ENCODE measurements around the gene CYP24A1.

The CYP24A1 gene

GRCh38 chr20:54172856-54173652 is 732 bp downstream of the CYP24A1 start:
- DNase-seq = peak; percentile 69

- DNase-seq = no peak
Observed at GRCh38 chr20:54172532-54172855, 1.3 kb downstream of the CYP24A1 start.

GRCh38 chr20:54170963-54171362 is 2.8 kb downstream of the CYP24A1 start:
- no peak for DNase-seq

GRCh38 chr20:54170026-54170471 is 3.7 kb downstream of the CYP24A1 start:
- DNase-seq = no peak

GRCh38 chr20:54168961-54169862 is 4.6 kb downstream of the CYP24A1 start:
- peak; percentile 34 for DNase-seq

- peak; percentile 59 for DNase-seq
Observed at GRCh38 chr20:54167909-54168872, 5.6 kb downstream of the CYP24A1 start.

- DNase-seq = no peak
Observed at GRCh38 chr20:54166987-54167662, 6.7 kb downstream of the CYP24A1 start.

- no peak for DNase-seq
Observed at GRCh38 chr20:54165803-54166202, 8.0 kb downstream of the CYP24A1 start.

- no peak for DNase-seq
Observed at GRCh38 chr20:54165014-54165413, 8.8 kb downstream of the CYP24A1 start.

GRCh38 chr20:54163402-54163801 is 10.4 kb downstream of the CYP24A1 start:
- DNase-seq = no peak

- DNase-seq = no peak
Observed at GRCh38 chr20:54162378-54163009, 11.3 kb downstream of the CYP24A1 start.

- DNase-seq = no peak
Observed at GRCh38 chr20:54161821-54162149, 12.0 kb downstream of the CYP24A1 start.

- DNase-seq = no peak
Observed at GRCh38 chr20:54161008-54161820, 12.6 kb downstream of the CYP24A1 start.

- DNase-seq = no peak
Observed at GRCh38 chr20:54160065-54161007, 13.4 kb downstream of the CYP24A1 start.

- no peak for DNase-seq
Observed at GRCh38 chr20:54158856-54159418, 14.8 kb downstream of the CYP24A1 start.

GRCh38 chr20:54158226-54158625 is 15.6 kb downstream of the CYP24A1 start:
- DNase-seq = no peak

GRCh38 chr20:54156981-54157835 is 16.6 kb downstream of the CYP24A1 start:
- no peak for DNase-seq

- no peak for DNase-seq
Observed at GRCh38 chr20:54156522-54156921, 17.3 kb downstream of the CYP24A1 start.
